Measurements from ENCODE around the gene FHL3. TPM values are rescaled to one million over a fixed set of nuclear protein-coding genes. Genes with fewer than 3 reads are reported as not detected.
A peak's percentile ranks its signal among the peaks of the same experiment; 100 is the strongest.

Gene FHL3, protein sequence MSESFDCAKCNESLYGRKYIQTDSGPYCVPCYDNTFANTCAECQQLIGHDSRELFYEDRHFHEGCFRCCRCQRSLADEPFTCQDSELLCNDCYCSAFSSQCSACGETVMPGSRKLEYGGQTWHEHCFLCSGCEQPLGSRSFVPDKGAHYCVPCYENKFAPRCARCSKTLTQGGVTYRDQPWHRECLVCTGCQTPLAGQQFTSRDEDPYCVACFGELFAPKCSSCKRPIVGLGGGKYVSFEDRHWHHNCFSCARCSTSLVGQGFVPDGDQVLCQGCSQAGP
- total RNA-seq = 13.3 TPM
- long read RNA-seq, partial matches to known transcripts = 2 of 7 reads
- long read RNA-seq, other reads (novel, unspliced or antisense) = 0 of 7 reads

DNA sequence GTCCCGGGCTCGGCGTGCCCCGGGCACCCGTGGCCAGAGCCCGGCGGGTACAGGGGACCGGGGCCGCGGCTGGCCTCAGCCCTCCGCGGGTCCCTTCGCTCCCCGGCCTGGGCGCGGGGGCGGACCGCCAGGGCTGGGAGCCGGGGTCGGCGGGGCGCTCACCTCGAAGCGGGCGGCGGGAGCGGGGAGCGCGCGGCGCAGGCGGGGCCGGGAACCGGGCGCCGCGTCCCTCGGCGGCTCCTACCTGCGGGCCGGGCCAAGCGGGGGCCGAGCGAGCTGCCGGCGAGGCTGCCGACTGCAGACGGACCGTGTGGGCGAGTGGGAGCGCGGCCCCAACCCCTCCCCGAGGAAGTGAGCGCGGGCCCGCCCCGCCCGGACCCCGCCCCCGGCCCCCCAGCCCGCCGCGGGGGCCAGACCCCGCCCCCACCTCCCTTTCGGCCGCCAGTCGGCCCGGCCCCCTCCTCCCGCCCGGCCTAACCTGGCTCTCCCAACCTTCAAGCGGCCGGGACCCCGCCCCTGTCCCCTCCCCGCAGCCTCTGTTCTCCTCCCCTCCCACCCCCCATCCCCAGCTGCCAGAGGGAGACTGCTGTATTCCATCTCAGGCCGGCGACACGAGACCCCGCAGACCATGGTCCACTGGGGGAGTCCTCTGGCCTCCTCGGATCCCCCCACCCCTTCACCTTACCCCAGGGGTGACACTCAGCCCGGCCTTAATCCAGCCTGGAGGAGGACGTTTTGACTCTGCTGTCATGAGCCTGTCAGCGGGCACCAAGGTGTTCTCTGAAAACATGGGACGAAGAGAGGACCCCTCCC lies at the start of gene FHL3:
TSS of gene FHL3 (minus strand) at position 320 of the 813 bp plus-strand sequence. CDS start 6,102 bp downstream, outside the sequence.
- ATAC-seq = peak; percentile 80
- intact Hi-C loops (cut with micrococcal nuclease) = no loop called here
- DNase-seq = peak; percentile 87

DNA sequence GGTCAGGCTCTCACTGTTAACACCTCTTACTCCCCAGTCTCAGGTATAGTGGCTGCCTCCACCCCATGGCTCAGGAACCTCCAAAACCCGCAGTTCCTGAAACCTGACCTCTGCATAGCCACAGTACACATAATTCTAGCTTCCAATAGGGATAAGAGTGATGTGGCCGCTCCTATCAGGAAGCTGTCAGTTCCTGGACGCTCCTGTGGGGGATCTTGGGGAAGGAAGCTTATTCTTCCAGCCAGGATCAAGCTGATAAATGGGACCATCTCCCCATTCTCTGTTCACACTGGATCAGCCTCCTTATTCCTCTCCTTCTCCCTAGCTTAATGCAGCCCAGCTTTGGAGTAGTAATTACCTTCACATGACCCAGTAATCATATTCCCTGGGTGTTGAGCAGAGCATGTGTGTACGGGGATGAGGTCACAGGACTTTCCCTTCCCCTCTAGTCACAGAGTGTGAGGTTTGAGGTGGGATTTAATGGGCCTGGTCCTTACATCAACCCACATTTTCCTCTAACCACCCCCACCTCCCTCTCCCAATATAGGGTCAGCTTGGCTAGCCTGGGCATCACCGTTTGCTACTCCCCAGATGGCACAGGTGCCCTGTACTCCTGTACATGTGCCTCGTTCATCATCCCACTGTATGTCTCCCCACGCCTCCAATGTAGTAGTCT lies 48.2 kb upstream of the FHL3 start:
- intact Hi-C loops (cut with micrococcal nuclease) = no loop called here
- DNase-seq = no peak
- no peak for ATAC-seq

DNA sequence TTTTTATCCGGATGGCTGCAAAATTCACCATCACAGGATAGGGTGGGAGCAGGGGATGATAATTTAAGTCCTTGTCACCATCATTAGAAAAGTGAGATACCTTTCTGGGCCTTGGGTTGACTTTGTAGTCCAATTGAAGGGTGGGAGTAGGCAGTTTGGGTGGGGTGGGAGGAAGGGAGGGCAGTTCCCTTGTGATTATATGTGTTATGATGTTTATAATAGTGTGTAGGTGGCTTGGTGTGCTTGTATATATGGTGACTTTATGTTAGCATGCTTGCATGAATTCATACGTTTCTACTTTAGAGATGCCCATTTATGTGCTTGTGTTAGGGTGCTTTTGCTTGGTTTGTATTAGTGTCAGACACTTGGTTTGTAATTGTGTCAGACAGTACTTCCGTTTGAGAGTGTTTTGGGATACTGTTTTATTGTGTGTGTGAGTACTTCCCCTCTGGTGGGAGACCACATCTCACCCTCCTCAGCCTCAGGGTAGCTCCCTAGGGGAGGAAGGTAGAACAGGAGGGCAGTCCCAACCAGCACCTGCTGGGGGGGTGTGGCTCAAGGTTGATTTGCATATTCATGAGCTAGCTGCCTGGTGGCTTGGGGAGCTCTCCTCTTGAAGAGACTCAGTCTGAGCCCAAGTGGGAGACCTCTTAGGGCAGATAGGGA lies 47.6 kb upstream of the FHL3 start:
- intact Hi-C loops (cut with micrococcal nuclease) = no loop called here
- no peak for ATAC-seq
- DNase-seq = no peak

- intact Hi-C loops (cut with micrococcal nuclease) = no loop called here
- no peak for DNase-seq
- ATAC-seq = no peak
These were observed 45.8 kb upstream of the FHL3 start for GRCh38 chr1:38051079-38051543.

- ATAC-seq = no peak
These were observed 45.2 kb upstream of the FHL3 start for GRCh38 chr1:38050397-38051078.

DNA sequence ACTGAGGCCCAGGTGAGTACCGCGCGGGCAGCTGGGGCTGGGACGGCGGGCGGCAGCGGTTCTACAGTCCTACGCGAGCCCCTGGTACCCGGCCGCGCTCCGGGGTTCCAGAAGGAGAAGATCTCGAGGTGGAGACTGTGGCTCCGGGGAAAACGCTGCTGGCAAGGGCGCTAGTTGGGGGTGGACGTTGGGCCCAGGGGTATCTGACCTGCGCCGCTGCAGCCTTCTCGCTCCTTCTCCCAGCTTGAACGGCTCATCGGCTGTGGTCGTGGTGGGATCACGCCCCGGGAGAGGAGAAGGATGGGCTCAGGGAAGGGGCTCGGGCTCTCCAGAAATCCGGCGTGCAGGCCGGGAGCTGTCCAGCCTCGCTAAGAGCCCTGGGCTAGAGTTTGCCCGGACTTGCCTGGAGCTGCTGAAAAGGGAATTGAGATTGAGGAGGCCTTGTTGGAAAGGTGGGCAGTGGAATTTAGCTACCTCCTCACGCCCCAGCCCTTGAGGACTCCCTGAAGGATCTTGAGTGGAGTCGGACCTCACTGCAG lies 42.4 kb upstream of the FHL3 start:
- no peak for DNase-seq
- no peak for ATAC-seq
- intact Hi-C loops (cut with micrococcal nuclease) = no loop called here

More at GRCh38 chr1:38050397-38051078, 45.2 kb upstream of the FHL3 start:
- no peak for DNase-seq
- intact Hi-C loops (cut with micrococcal nuclease) = no loop called here

DNA sequence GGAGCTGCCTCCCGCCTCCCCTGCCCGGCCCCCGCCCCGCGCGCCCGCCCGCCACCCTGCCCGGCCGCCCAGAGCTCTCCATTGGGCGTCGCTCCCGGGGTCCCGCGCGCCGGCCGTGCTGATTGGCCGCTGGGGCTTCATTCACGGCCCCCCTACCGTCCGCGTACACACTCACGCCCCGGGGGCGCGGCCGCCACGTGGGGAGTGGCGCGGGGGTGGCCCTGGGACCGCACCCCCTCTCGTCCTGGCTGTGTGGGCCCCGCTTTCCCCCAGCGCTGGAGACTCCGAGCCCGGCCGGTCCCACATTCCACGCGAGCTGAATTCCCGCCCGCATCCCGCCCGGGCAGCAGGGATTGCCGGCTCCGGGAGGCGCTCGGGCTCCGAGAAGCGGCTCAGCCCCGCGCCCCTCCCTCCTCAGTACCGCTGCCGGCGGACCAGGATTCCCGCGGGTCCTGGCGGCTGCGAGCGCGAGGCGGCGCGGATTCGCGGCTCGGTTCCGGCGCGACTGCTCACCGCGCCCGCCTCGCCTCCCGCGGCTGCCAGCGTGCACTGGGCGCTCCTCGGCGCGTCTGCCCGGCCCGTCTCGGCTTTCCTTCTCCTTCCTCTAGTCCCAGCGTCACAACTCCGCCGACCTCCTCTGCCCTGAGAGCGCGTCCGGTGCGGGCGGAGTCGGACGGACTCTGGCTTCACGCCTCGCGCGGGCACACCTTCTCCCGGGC lies 41.7 kb upstream of the FHL3 start:
- DNase-seq (peak; percentile 95), ATAC-seq (peak; percentile 99)
- intact Hi-C loops (cut with micrococcal nuclease) = no loop called here

DNA sequence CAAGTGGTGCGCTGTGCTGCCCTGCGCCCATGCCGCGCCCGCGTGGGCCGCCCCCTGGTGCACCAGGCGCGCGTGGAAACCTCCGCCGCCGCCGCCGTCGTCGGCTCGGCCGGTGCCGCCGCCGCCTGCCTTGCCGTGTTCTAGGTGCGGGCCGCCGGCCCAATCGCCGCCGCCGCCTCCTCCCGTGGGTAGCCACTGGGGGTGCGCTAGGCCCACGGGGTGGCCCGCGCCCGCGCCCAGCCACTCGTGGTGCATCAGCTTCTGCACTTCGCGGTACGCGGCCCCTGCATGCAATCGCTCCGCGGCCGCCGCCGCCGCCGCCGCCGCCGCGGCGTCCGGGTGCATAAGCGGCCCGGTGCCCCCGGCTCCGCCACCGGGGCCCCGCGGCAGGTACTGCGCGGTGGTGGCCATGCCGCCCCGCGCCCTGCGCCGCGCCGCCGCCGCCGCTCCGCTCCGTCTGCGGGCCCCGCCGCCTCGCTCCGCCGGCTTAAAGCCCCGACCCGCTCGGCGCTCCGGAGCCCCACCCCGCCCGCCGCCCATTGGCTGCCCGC lies 41.1 kb upstream of the FHL3 start, which contains the start of gene POU3F1:
TSS of gene POU3F1 (minus strand) at position 461 of the 551 bp plus-strand sequence. CDS start at position 411, 50 bp downstream.
- ATAC-seq (no peak), DNase-seq (peak; percentile 51)
- intact Hi-C loops (cut with micrococcal nuclease) = no loop called here

DNA sequence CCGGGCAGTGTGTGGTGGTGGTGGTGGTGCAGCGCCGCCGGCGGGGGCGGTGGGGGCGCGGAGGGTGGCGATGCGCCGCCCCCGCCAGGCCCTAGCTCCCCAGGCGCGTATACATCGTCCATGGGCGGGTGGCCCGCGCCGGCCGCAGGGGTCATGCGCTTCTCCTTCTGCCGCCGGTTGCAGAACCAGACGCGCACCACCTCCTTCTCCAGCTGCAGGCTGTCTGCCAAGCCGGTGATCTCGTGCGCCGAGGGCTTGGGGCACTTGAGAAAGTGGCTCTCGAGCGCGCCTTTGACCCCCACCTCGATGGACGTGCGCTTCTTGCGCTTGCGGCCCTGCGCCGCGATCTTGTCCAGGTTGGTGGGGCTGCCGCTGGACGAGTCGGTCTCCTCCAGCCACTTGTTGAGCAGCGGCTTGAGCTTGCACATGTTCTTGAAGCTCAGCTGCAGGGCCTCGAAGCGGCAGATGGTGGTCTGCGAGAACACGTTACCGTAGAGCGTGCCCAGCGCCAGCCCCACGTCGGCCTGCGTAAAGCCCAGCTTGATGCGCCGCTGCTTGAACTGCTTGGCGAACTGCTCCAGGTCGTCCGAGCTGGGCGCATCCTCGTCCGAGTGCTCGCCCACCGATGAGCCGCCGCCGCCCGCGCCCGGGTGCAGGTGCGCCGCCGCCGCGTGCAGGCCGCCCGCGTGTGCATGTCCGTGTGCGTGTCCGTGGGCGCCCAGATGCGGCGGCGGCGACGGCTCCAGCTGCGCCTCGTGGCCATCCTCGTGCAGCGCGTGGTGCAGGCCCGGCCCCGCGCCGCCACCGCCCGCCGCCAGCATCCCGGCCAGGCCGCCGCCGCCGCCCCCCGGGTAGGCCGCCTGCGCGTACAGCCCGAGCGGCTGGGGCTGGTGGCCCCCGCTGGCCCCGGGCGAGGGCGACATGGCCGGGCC lies 40.4 kb upstream of the FHL3 start:
- ATAC-seq = no peak
- peak; percentile 46 for DNase-seq
- intact Hi-C loops (cut with micrococcal nuclease) = no loop called here

GRCh38 chr1:38044221-38045215 lies 39.2 kb upstream of the FHL3 start:
- DNase-seq = no peak
- intact Hi-C loops (cut with micrococcal nuclease) = no loop called here
- no peak for ATAC-seq

DNA sequence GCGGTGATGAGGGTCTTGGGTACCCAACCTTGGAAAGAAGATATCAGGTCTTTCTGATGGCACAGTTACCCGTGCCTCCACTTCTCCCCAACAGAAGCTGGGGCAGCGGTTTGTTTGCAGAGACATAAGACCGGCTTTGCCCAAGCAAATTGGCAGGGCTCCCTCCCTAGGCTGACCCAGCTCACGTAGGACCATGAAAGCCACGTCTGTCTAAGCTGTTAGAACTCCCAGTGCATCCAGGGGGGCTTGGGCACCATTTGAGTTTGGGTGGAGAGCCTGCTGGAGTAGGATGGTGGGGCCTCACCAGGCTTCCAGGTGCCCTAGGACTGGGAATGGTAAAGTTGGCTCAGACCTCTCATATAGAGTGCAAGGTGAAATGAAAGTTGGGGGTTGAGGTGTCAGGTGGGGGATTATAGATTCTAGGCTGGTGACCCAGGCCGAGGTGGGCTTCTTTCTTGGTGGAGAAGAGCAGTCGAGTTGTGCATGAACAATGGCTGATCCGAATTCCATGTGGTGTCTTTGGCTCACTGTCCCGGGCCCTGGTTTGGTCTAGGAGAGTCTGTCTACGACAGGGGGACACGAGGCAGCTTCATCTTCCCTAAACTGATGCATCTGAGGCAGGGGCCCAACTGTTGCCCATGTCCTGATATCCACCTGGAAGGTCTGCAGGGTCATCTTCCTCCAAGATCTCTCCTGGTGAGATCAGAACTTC lies 37.9 kb upstream of the FHL3 start:
- ATAC-seq = no peak
- intact Hi-C loops (cut with micrococcal nuclease) = no loop called here

DNA sequence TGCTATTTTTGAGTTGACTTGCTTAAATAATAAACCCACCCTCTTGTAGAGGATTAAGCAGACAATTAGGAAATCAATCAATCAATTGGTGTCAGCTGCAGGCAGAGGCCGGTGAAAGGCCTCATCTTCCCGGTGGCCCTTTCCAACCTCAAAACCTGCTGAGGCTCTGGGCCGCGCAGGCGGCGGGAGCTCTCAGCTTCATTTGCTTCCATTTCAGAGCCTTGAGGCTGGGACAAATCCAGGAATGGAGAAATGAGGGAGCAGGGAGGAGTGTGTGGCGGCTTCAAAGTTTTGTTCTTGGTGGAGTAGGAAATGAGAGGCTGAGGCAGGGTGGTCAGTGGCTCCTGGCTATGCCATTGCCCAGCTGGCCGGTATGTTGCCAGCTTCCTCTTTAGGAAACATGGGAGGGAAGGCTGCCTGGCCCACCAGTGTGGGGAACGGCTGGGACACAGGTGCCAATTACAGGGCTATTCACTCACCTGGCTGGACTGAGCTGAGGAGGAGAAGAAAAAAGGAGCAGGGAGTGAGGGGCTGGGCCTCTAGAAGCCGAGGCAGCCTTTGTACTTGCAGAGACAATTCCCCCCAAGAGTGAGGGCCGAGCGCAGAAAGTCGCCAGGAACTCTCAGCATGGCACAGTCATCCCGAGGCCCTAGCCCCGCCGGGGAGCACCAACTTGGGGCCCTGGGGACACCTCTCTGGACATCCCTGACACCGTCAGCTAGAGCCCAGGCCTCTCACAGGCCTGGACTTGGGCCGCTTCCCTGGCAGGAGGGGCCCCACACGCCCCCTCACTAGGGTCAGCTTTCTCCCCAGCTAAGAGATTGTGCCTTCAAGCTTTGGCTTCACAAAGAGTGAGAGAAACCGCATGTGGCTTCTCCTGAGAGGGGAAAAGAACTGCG lies 36.9 kb upstream of the FHL3 start:
- no peak for DNase-seq
- intact Hi-C loops (cut with micrococcal nuclease) = no loop called here
- ATAC-seq = no peak

More for the DNA sequence above, 37.9 kb upstream of the FHL3 start:
- DNase-seq = no peak

DNA sequence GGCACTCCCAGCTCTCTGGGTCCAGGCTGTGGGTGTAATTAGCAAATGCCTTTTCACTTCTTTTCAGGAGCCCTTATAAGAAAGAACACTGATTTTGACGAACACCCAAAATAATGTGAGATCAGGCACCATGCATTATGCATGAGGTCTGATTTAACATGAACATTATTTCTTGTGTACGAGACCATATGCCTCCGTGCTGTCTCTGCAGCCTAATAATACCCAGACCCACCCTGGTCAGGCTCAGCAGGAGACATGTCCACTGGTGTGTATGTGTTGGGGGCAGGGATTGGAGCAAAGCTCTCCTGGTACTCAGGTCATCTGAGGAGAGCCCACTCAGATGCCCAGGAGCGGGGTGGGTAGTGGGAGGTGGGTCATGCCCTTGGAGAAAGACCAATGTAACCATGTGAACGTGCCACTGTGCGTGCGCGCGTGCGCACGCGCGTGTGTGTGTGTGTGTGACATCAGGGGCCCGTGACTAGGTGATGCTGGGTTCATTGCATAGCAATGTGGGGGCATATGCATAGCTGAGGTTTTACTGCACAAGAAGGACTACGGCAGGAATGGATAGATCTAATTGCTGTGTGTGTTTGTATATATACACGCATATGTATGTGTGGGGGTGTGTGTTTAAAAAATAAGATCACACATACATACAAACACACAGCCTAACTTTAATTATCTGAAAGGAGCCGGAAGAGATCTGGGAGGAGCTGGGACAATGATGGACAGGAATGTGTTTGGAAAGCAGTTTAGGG lies 34.2 kb upstream of the FHL3 start:
- DNase-seq (no peak), ATAC-seq (no peak)

More for the DNA sequence above, 34.2 kb upstream of the FHL3 start:
- intact Hi-C loops (cut with micrococcal nuclease) = loop anchor here (10.0 kb wide), 1 partner anchor 795 kb away; no protein-coding TSS in a partner anchor

Measured in left ventricle myocardium superior (tissue), 1 donor.